ENCODE data around the gene CLEC16A.

CLEC16A gene

DNA sequence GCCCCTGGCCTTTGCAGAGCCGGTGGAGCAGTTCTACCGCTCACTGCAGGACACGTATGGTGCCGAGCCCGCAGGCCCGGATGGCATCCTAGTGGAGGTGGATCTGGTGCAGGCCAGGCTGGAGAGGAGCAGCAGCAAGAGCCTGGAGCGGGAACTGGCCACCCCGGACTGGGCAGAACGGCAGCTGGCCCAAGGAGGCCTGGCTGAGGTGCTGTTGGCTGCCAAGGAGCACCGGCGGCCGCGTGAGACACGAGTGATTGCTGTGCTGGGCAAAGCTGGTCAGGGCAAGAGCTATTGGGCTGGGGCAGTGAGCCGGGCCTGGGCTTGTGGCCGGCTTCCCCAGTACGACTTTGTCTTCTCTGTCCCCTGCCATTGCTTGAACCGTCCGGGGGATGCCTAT lies 37.9 kb upstream of the CLEC16A start:
- no peak overlapping the region for H3K4me3 ChIP-seq (ENCODE audit: low read depth, low read length)
- DNase-seq (ENCODE audit: low read depth, low spot score): no peak
- in situ Hi-C loops (cut with HindIII; ENCODE audit: low sequenced_read_pairs): no loop called here
- TF ChIP-seq, protein P1, sequence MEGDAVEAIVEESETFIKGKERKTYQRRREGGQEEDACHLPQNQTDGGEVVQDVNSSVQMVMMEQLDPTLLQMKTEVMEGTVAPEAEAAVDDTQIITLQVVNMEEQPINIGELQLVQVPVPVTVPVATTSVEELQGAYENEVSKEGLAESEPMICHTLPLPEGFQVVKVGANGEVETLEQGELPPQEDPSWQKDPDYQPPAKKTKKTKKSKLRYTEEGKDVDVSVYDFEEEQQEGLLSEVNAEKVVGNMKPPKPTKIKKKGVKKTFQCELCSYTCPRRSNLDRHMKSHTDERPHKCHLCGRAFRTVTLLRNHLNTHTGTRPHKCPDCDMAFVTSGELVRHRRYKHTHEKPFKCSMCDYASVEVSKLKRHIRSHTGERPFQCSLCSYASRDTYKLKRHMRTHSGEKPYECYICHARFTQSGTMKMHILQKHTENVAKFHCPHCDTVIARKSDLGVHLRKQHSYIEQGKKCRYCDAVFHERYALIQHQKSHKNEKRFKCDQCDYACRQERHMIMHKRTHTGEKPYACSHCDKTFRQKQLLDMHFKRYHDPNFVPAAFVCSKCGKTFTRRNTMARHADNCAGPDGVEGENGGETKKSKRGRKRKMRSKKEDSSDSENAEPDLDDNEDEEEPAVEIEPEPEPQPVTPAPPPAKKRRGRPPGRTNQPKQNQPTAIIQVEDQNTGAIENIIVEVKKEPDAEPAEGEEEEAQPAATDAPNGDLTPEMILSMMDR (IDR thresholded peaks at IDR 0.05; ENCODE audit: low read depth, low read length): no peak

GRCh38 chr16:10906914-10907756 lies 37.2 kb upstream of the CLEC16A start:
- TF ChIP-seq, protein P1 (IDR thresholded peaks at IDR 0.05; ENCODE audit: low read depth, low read length): no peak
- no peak overlapping the region for H3K4me3 ChIP-seq (ENCODE audit: low read depth, low read length)
- in situ Hi-C loops (cut with HindIII; ENCODE audit: low sequenced_read_pairs): no loop called here
- no peak for DNase-seq (ENCODE audit: low read depth, low spot score)

GRCh38 chr16:10907757-10908045 lies 36.7 kb upstream of the CLEC16A start:
- DNase-seq (ENCODE audit: low read depth, low spot score): no peak
- TF ChIP-seq, protein P1 (IDR thresholded peaks at IDR 0.05; ENCODE audit: low read depth, low read length): no peak
- in situ Hi-C loops (cut with HindIII; ENCODE audit: low sequenced_read_pairs): no loop called here
- H3K4me3 ChIP-seq (ENCODE audit: low read depth, low read length): no peak overlapping the region

DNA sequence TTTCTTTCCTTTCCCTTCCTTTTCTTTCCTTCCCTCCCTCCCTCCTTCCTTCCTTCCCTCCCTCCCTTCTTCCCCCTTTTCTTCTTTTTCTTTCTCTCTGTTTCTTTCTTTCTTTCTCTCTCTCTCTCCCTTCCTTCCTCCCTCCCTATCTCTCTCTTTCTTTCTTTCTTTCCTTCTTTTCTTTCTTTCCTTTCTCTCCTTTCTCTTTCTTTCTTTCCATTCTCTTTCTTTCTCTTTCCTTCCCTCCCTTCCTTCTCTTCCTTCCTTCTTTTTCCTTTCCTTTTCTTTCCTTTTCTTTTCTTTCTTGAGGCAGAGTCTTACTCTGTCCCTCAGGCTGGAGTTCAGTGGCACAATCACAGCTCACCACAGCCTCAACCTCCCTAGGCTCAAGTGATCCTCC lies 33.1 kb upstream of the CLEC16A start:
- TF ChIP-seq, protein P1 (IDR thresholded peaks at IDR 0.05; ENCODE audit: low read depth, low read length): no peak

DNA sequence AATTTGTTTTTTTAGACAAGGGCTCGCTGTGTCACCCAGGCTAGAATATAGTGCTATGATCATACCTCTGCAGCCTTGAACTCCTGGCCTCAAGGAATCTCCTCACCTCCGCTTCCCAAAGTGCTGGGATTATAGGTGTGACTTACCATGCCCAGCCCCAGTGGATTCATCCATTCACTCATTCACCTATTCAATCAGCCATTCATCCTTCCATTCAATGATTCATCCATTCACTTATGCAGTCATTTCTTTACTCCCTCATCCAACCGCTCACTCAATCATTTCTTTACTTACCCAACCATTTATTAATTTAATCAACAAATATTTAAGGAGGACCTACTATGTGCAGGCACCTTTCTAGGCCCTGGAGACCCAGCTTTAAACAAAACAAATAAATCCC lies 27.8 kb upstream of the CLEC16A start:
- H3K4me3 ChIP-seq (ENCODE audit: low read depth, low read length): no peak overlapping the region
- no peak for DNase-seq (ENCODE audit: low read depth, low spot score)
- TF ChIP-seq, protein P1 (IDR thresholded peaks at IDR 0.05; ENCODE audit: low read depth, low read length): no peak
- in situ Hi-C loops (cut with HindIII; ENCODE audit: low sequenced_read_pairs): no loop called here

More for the DNA sequence above, 33.1 kb upstream of the CLEC16A start:
- no peak for DNase-seq (ENCODE audit: low read depth, low spot score)
- in situ Hi-C loops (cut with HindIII; ENCODE audit: low sequenced_read_pairs): no loop called here
- no peak overlapping the region for H3K4me3 ChIP-seq (ENCODE audit: low read depth, low read length)

DNA sequence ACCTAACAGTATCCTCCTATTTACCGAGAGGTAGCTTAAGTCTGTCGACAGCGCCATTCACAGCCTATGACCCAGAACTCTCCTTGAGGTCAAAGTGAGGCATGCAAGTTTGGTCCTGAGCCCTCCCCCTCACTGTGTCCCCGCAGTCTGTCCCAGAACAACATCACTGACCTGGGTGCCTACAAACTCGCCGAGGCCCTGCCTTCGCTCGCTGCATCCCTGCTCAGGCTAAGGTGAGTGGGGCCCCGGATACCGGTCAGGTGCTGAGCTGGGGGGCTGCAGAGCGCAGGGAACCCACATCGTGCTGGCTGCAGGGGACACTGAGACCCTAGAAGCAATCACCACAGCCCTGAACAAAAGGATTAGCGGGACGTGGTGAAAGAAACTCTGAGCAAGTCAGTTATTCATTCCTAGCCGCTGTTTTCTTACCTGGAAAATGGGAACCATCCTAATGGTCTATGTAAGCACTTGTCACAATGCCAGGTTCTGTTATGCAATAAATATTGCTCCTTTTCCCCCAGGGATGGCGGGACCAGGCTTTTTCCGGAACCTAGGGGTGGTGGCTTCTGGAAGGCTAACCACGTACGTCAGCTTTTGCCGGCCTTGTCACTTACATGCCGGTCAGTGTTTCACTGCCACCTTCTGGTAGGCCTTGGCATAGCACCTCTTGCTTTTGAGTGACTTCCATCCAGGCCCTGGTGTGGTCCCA lies 25.9 kb upstream of the CLEC16A start:
- H3K4me3 ChIP-seq (ENCODE audit: low read depth, low read length): peak overlapping the region; percentile 11
- in situ Hi-C loops (cut with HindIII; ENCODE audit: low sequenced_read_pairs): no loop called here
- peak; percentile 91 for DNase-seq (ENCODE audit: low read depth, low spot score)
- TF ChIP-seq, protein P1 (IDR thresholded peaks at IDR 0.05; ENCODE audit: low read depth, low read length): peak; percentile 100
